Peyer's patch (tissue), 4 donors: ENCODE measurements around the gene FBXO42.

Experiments
- CTCF ChIP-seq, 6 experiments: fragments of 450-650 bp in 4 of 6; fragments of 200-600 bp in 2 of 6; sonication (generic) in 1 of 6; IDR thresholded peaks; one replicate each; pipeline ENCODE4 v1.5.1; 2017 to 2019; ENCODE audit warnings: antibody characterized with exemption in 6 of 6, mild to moderate bottlenecking in 3 of 6, moderate library complexity in 1 of 6
- POLR2A ChIP-seq, 2 donors: fragments of 450-650 bp; IDR thresholded peaks; one replicate each; pipeline ENCODE4 v1.5.1; 2017; ENCODE audit warnings: antibody characterized with exemption in 2 of 2, mild to moderate bottlenecking in 2 of 2, moderate library complexity in 2 of 2

GRCh38 chr1:16204216-16204615, 148.1 kb downstream of the FBXO42 start:
- no peak for TF ChIP-seq CTCF (IDR thresholded peaks at IDR 0.05)
- no peak for TF ChIP-seq POLR2A (IDR thresholded peaks at IDR 0.05)
